ENCODE results near the gene USP7. TPM values are rescaled to one million over a fixed set of nuclear protein-coding genes. Genes with fewer than 3 reads are reported as not detected.

USP7 gene
- polyA plus RNA-seq, 1 of the 3 experiments (the other 2 are of a cell fraction), result 8.6 TPM

GRCh38 chr16:8865145-8865882 lies 98.4 kb downstream of the USP7 start:
- Histone ChIP-seq H3K4me3 (ENCODE audit: low read depth in 2 of 2, low read length in 1 of 2) (no peak overlapping the region), H3K9me2 (no peaks in the 10 kb centered on the region), H3K27ac (ENCODE audit: low read depth in 2 of 2, low read length in 1 of 2) (no peak overlapping the region), H2AFZ (ENCODE audit: low read depth) (no peak overlapping the region), H3K9me3 (no peaks in the 10 kb centered on the region), H4K20me1 (ENCODE audit: insufficient read depth) (peaks cover 56% of the 10 kb centered on the region), H3K36me3 (replicated peaks in 1 of 2; ENCODE audit: control insufficient read depth in 1 of 2, insufficient read depth in 2 of 2, low read length in 1 of 2) (no peaks in the 10 kb centered on the region), H3F3A (replicated peaks; ENCODE audit: insufficient read depth) (no peaks in the 10 kb centered on the region), H3K79me2 (ENCODE audit: insufficient read depth) (peaks cover 78% of the 10 kb centered on the region), H3K9ac (no peak overlapping the region), H3K27me3 (ENCODE audit: insufficient read depth) (no peaks in the 10 kb centered on the region), H3K4me1 (ENCODE audit: control insufficient read depth in 1 of 2, insufficient read depth in 2 of 2, low read depth in 1 of 2, low read length in 1 of 2) (peaks cover 29 to 35% of the 10 kb centered on the region in 2 experiments; a peak in 2 of 4 replicates), H3K4me2 (peak overlapping the region; percentile 100; the same call in 1 of the 2 replicates)
- no peak for DNase-seq
- WGBS (ENCODE audit: low lambda C conversion rate), result 92% methylated on average over 14 of the region's 14 CpGs
- no peak for TF ChIP-seq NFIC (IDR thresholded peaks at IDR 0.05; ENCODE audit: borderline replicate concordance)
- no peak for TF ChIP-seq ZBTB33 (IDR thresholded peaks at IDR 0.05; ENCODE audit: borderline replicate concordance, low read depth)
- TF ChIP-seq TEAD4 (IDR thresholded peaks at IDR 0.05; ENCODE audit: borderline replicate concordance, insufficient read depth), result no peak
- no peak for TF ChIP-seq GATA2 (CRISPR knock-in tag; IDR thresholded peaks at IDR 0.05)
- ChIA-PET POLR2A (no interaction called here), CTCF (interaction anchor here (0.6 to 2.2 kb wide), 4 partner anchors 13 to 205 kb away, joined by 3 to 5 read pairs (median 4); no protein-coding TSS in a partner anchor)

- TF ChIP-seq SIN3A (IDR thresholded peaks at IDR 0.05; ENCODE audit: borderline replicate concordance, low read depth, low read length), result no peak
- no peak for TF ChIP-seq RFX5 (IDR thresholded peaks at IDR 0.05; ENCODE audit: low read length)
- no peak for TF ChIP-seq EZH2phosphoT487 (IDR thresholded peaks at IDR 0.05; ENCODE audit: borderline replicate concordance, low read depth)
- no peak for TF ChIP-seq NFIC (IDR thresholded peaks at IDR 0.05; ENCODE audit: borderline replicate concordance)
- Histone ChIP-seq H3K36me3 (replicated peaks in 1 of 2; ENCODE audit: control insufficient read depth in 1 of 2, insufficient read depth in 2 of 2, low read length in 1 of 2) (no peaks in the 10 kb centered on the region), H3K4me2 (no peak overlapping the region), H3K9me2 (no peaks in the 10 kb centered on the region), H3K4me3 (ENCODE audit: low read depth in 2 of 2, low read length in 1 of 2) (no peak overlapping the region), H3K27me3 (ENCODE audit: insufficient read depth) (no peaks in the 10 kb centered on the region), H3F3A (replicated peaks; ENCODE audit: insufficient read depth) (no peaks in the 10 kb centered on the region), H3K9ac (no peak overlapping the region), H3K27ac (ENCODE audit: low read depth in 2 of 2, low read length in 1 of 2) (peak overlapping the region in 1 of 2 experiments; percentile 24; a peak in 1 of 4 replicates), H2AFZ (ENCODE audit: low read depth) (no peak overlapping the region), H3K9me3 (no peaks in the 10 kb centered on the region), H3K4me1 (ENCODE audit: control insufficient read depth in 1 of 2, insufficient read depth in 2 of 2, low read depth in 1 of 2, low read length in 1 of 2) (peaks cover 29 to 35% of the 10 kb centered on the region in 2 experiments; a peak in 2 of 4 replicates), H3K79me2 (ENCODE audit: insufficient read depth) (peaks cover 85% of the 10 kb centered on the region), H4K20me1 (ENCODE audit: insufficient read depth) (peaks cover 62% of the 10 kb centered on the region)
- CTCF ChIA-PET, result interaction anchor here (0.6 to 2.2 kb wide), 6 partner anchors 12 to 204 kb away, joined by 3 to 7 read pairs (median 4); no protein-coding TSS in a partner anchor
- no peak for DNase-seq
- 78% methylated on average over 7 of the region's 13 CpGs for WGBS (ENCODE audit: low lambda C conversion rate)
- POLR2A ChIA-PET, result no interaction called here
Observed at GRCh38 chr16:8864480-8865110, 99.1 kb downstream of the USP7 start.
